Neural cell (in vitro differentiated cells): Measurements from ENCODE around the gene TGFBR2.

ENCODE experiments used
- CTCF ChIP-seq: fragments of 450-650 bp; IDR thresholded peaks from 2 replicates; pipeline ENCODE4 v1.5.1; 2014; ENCODE audit warnings: antibody characterized with exemption, mild to moderate bottlenecking, moderate library complexity; ENCODE audit not compliant: poor library complexity, severe bottlenecking
- EZH2 ChIP-seq: fragments of 200-600, 300-800 bp; shearing (Covaris generic), sonication (generic); IDR thresholded peaks from 2 replicates; pipeline ENCODE4 v1.6.1; 2014; ENCODE audit warnings: antibody characterized with exemption, low read length, borderline replicate concordance, mild to moderate bottlenecking; ENCODE audit not compliant: insufficient read depth, poor library complexity, severe bottlenecking
- POLR2AphosphoS5 ChIP-seq: IDR thresholded peaks from 2 replicates; pipeline ENCODE4 v1.6.1; 2012
- RAD21 ChIP-seq: fragments of 450-650 bp; conservative IDR thresholded peaks from 2 replicates; pipeline ENCODE4 v1.6.1; 2014; ENCODE audit warnings: antibody characterized with exemption, mild to moderate bottlenecking, moderate library complexity
- REST ChIP-seq: IDR thresholded peaks from 2 replicates; pipeline ENCODE4 v1.6.1; 2012; ENCODE audit warnings: borderline replicate concordance
- SMC3 ChIP-seq: fragments of 450-650 bp; conservative IDR thresholded peaks from 2 replicates; pipeline ENCODE4 v1.6.1; 2014; ENCODE audit warnings: antibody characterized with exemption, mild to moderate bottlenecking, moderate library complexity; ENCODE audit not compliant: poor library complexity

- TF ChIP-seq POLR2AphosphoS5 (no peak), EZH2 (no peak), RAD21 (no peak), SMC3 (no peak), CTCF (no peak), REST (no peak)
Observed at GRCh38 chr3:30737743-30738499, 131.5 kb downstream of the TGFBR2 start.
